Measurements from ENCODE around the gene TTLL12.

The TTLL12 gene

GRCh38 chr22:43177479-43177878 lies 9.5 kb downstream of the TTLL12 start:
- H3F3A ChIP-seq (ENCODE audit: insufficient read depth), result no peaks in the 10 kb centered on the region
- H3K27ac ChIP-seq (ENCODE audit: low read depth, low read length), result no peak overlapping the region
- no peak overlapping the region for H3K9ac ChIP-seq (ENCODE audit: low read length)
- TF ChIP-seq EZH2phosphoT487 (conservative IDR thresholded peaks at IDR 0.05; ENCODE audit: low read length) (no peak), CTCF (IDR thresholded peaks at IDR 0.05; ENCODE audit: insufficient read depth, low read length, poor library complexity, severe bottlenecking) (no peak)
- H3K27me3 ChIP-seq (ENCODE audit: low read length), result no peaks in the 10 kb centered on the region
- no peaks in the 10 kb centered on the region for H3K9me3 ChIP-seq (ENCODE audit: insufficient read depth, low read length)
- H2AFZ ChIP-seq (ENCODE audit: low read depth, low read length, severe bottlenecking), result no peak overlapping the region
- H3K4me3 ChIP-seq (ENCODE audit: insufficient read depth, low read length, poor library complexity, severe bottlenecking), result no peak overlapping the region
- H3K36me3 ChIP-seq (ENCODE audit: low read length), result no peaks in the 10 kb centered on the region
- no peaks in the 10 kb centered on the region for H3K79me2 ChIP-seq (ENCODE audit: insufficient read depth, low read length)
- no peaks in the 10 kb centered on the region for H4K20me1 ChIP-seq (ENCODE audit: low read depth, low read length)
- no peak overlapping the region for H3K4me2 ChIP-seq (ENCODE audit: low read depth, low read length, poor library complexity, severe bottlenecking)
- no peaks in the 10 kb centered on the region for H3K9me2 ChIP-seq (replicated peaks; ENCODE audit: insufficient read depth, low read length)

- Histone ChIP-seq H3K9me2 (replicated peaks; ENCODE audit: insufficient read depth, low read length) (no peaks in the 10 kb centered on the region), H3K27ac (ENCODE audit: low read depth, low read length) (no peak overlapping the region), H2AFZ (ENCODE audit: low read depth, low read length, severe bottlenecking) (no peak overlapping the region), H3K9ac (ENCODE audit: low read length) (no peak overlapping the region), H3K27me3 (ENCODE audit: low read length) (no peaks in the 10 kb centered on the region), H3F3A (ENCODE audit: insufficient read depth) (no peaks in the 10 kb centered on the region), H3K79me2 (ENCODE audit: insufficient read depth, low read length) (no peaks in the 10 kb centered on the region), H3K4me2 (ENCODE audit: low read depth, low read length, poor library complexity, severe bottlenecking) (no peak overlapping the region), H3K36me3 (ENCODE audit: low read length) (no peaks in the 10 kb centered on the region), H4K20me1 (ENCODE audit: low read depth, low read length) (no peaks in the 10 kb centered on the region), H3K4me3 (ENCODE audit: insufficient read depth, low read length, poor library complexity, severe bottlenecking) (no peak overlapping the region), H3K9me3 (ENCODE audit: insufficient read depth, low read length) (no peaks in the 10 kb centered on the region)
- TF ChIP-seq EZH2phosphoT487 (conservative IDR thresholded peaks at IDR 0.05; ENCODE audit: low read length) (no peak), CTCF (IDR thresholded peaks at IDR 0.05; ENCODE audit: insufficient read depth, low read length, poor library complexity, severe bottlenecking) (no peak)
Measured at GRCh38 chr22:43176090-43176489, 10.8 kb downstream of the TTLL12 start.

GRCh38 chr22:43174941-43175531 lies 11.9 kb downstream of the TTLL12 start:
- no peaks in the 10 kb centered on the region for H3K36me3 ChIP-seq (ENCODE audit: low read length)
- H3K27ac ChIP-seq (ENCODE audit: low read depth, low read length), result no peak overlapping the region
- no peak for TF ChIP-seq EZH2phosphoT487 (conservative IDR thresholded peaks at IDR 0.05; ENCODE audit: low read length)
- TF ChIP-seq CTCF (IDR thresholded peaks at IDR 0.05; ENCODE audit: insufficient read depth, low read length, poor library complexity, severe bottlenecking), result no peak
- H3K9me3 ChIP-seq (ENCODE audit: insufficient read depth, low read length), result no peaks in the 10 kb centered on the region
- H3K4me3 ChIP-seq (ENCODE audit: insufficient read depth, low read length, poor library complexity, severe bottlenecking), result no peak overlapping the region
- no peak overlapping the region for H3K9ac ChIP-seq (ENCODE audit: low read length)
- H4K20me1 ChIP-seq (ENCODE audit: low read depth, low read length), result no peaks in the 10 kb centered on the region
- H3K4me2 ChIP-seq (ENCODE audit: low read depth, low read length, poor library complexity, severe bottlenecking), result no peak overlapping the region
- no peaks in the 10 kb centered on the region for H3F3A ChIP-seq (ENCODE audit: insufficient read depth)
- H3K9me2 ChIP-seq (replicated peaks; ENCODE audit: insufficient read depth, low read length), result no peaks in the 10 kb centered on the region
- no peaks in the 10 kb centered on the region for H3K27me3 ChIP-seq (ENCODE audit: low read length)
- H3K79me2 ChIP-seq (ENCODE audit: insufficient read depth, low read length), result no peaks in the 10 kb centered on the region
- no peak overlapping the region for H2AFZ ChIP-seq (ENCODE audit: low read depth, low read length, severe bottlenecking)

Data from SU-DHL-6 (cell line).